ENCODE measurements around the gene PEX10. TPM values are rescaled to one million over a fixed set of nuclear protein-coding genes. Genes with fewer than 3 reads are reported as not detected.

Gene PEX10
- total and polyA plus RNA-seq, 10 of the 15 experiments (the other 5 are each of a cell fraction or from before 2014, with no cell fraction given), result 0.24 to 24.9 (median 16.8) TPM; not detected in 1

GRCh38 chr1:2435091-2435490 is 22.7 kb upstream of the PEX10 start (continued):
- TF ChIP-seq IKZF2 (IDR thresholded peaks at IDR 0.05) (no peak), SP1 (IDR thresholded peaks at IDR 0.05; ENCODE audit: low read depth, low read length) (no peak), NR2C1 (IDR thresholded peaks at IDR 0.05) (no peak), SUZ12 (IDR thresholded peaks at IDR 0.05; ENCODE audit: unreplicated experiment) (no peak), NKRF (conservative IDR thresholded peaks at IDR 0.05) (no peak), TCF7 (IDR thresholded peaks at IDR 0.05; ENCODE audit: borderline replicate concordance) (no peak), ZBTB40 (IDR thresholded peaks at IDR 0.05; ENCODE audit: borderline replicate concordance) (no peak), EED (IDR thresholded peaks at IDR 0.05; ENCODE audit: low read depth) (no peak)
